ENCODE results near the gene PTPN4.
"Not testable (repeated sequence)": the region's sequence is repeated elsewhere in the genome, so short reads cannot be mapped to it uniquely, and the experiment has no call there.

The PTPN4 gene

GRCh38 chr2:119981896-119982295 is 222.2 kb downstream of the PTPN4 start:
- H3K4me3 ChIP-seq (ENCODE audit: low read depth, low read length) = no peak overlapping the region
- no peak for DNase-seq (ENCODE audit: low read depth)
- no peak for TF ChIP-seq CTCF (IDR thresholded peaks at IDR 0.05; ENCODE audit: insufficient read depth, low read depth, low read length, missing control alignments)

- DNase-seq (ENCODE audit: low read depth) = no peak
- no peak overlapping the region for H3K4me3 ChIP-seq (ENCODE audit: low read depth, low read length)
- TF ChIP-seq CTCF (IDR thresholded peaks at IDR 0.05; ENCODE audit: insufficient read depth, low read depth, low read length, missing control alignments) = no peak
These were observed 222.8 kb downstream of the PTPN4 start for GRCh38 chr2:119982506-119982905.

- no peak for TF ChIP-seq CTCF (IDR thresholded peaks at IDR 0.05; ENCODE audit: insufficient read depth, low read depth, low read length, missing control alignments)
- no peak for DNase-seq (ENCODE audit: low read depth)
- no peak overlapping the region for H3K4me3 ChIP-seq (ENCODE audit: low read depth, low read length)
These were observed 223.4 kb downstream of the PTPN4 start for GRCh38 chr2:119983108-119983507.

- no peak overlapping the region for H3K4me3 ChIP-seq (ENCODE audit: low read depth, low read length)
- no peak for TF ChIP-seq CTCF (IDR thresholded peaks at IDR 0.05; ENCODE audit: insufficient read depth, low read depth, low read length, missing control alignments)
- no peak for DNase-seq (ENCODE audit: low read depth)
These were observed 236.4 kb downstream of the PTPN4 start for GRCh38 chr2:119996148-119996547.

DNA sequence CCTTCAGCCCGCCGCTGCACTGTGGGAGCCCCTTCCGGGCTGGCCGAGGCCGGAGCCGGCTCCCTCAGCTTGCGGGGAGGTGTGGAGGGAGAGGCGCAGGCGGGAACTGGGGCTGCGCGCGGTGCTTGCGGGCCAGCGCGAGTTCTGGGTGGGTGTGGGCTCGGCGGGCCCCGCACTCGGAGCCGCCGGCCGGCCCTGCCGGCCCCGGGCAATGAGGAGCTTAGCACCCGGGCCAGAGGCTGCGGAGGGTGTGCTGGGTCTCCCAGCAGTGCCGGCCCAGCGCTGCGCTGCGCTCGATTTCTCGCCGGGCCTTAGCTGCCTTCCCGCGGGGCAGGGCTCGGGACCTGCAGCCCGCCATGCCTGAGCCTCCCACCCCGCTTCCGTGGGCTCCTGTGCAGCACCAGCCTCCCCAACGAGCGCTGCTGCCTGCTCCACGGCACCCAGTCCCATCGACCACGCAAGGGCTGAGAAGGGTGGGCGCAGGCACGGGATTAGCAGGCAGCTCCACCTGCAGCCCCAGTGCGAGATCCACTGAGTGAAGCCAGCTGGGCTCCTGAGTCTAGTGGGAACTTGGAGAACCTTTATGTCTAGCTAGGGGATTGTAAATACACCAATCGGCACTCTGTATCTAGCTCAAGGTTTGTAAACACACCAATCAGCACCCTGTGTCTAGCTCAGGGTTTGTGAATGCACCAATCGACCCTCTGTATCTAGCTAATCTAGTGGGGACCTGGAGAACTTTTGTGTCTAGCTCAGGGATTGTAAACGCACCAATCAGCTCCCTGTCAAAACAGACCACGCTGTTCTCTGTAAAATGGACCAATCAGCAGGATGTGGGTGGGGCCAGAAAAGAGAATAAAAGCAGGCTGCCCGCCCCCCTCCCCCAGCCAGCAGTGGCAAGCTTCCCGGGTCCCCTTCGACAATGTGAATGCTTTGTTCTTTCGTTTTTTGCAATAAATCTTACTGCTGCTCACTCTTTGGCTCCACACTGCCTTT is 237.5 kb downstream of the PTPN4 start:
- H3K4me3 ChIP-seq (ENCODE audit: low read depth, low read length); DNase-seq (ENCODE audit: low read depth): not testable (repeated sequence)

DNA sequence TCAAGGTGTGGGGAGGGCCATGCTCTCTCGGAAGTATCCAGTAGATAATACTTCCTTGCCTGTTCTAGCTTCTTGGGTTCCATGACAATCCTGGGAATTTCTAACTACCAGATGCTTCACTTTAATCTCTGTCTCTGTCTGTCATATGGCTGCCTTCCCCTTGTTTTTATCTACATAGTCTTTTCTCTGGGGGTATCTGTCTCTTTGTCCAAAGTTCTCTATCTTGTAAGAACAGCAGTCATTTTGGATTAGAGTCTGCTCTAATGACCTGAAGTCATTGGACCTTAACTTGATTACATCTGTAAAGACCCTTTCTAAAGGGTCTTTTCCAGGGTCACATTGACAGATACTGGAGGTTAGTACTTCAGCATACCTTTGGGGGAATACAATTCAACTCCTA is 241.7 kb downstream of the PTPN4 start:
- no peak for DNase-seq (ENCODE audit: low read depth)
- no peak for TF ChIP-seq CTCF (IDR thresholded peaks at IDR 0.05; ENCODE audit: insufficient read depth, low read depth, low read length, missing control alignments)
- H3K4me3 ChIP-seq (ENCODE audit: low read depth, low read length) = no peak overlapping the region

- DNase-seq (ENCODE audit: low read depth) = no peak
- no peak for TF ChIP-seq CTCF (IDR thresholded peaks at IDR 0.05; ENCODE audit: insufficient read depth, low read depth, low read length, missing control alignments)
- H3K4me3 ChIP-seq (ENCODE audit: low read depth, low read length) = no peak overlapping the region
These were observed 244.5 kb downstream of the PTPN4 start for GRCh38 chr2:120004254-120004653.

Measured in GM12865 (cell line).